ENCODE results near the gene DCUN1D2.

The DCUN1D2 gene

GRCh38 chr13:113420833-113421600 is 69.5 kb downstream of the DCUN1D2 start:
- H3K27me3 ChIP-seq (ENCODE audit: insufficient read depth, poor library complexity, severe bottlenecking): no peaks in the 10 kb centered on the region
- no peak for DNase-seq (ENCODE audit: low read depth in 1 of 2, low spot score in 1 of 2)
- H3K4me3 ChIP-seq (replicated peaks; ENCODE audit: insufficient read depth, low read length): no peak overlapping the region
- H3K27ac ChIP-seq (replicated peaks): no peak overlapping the region
- TF ChIP-seq CTCF (IDR thresholded peaks at IDR 0.05; ENCODE audit: insufficient read depth, low read length) (no peak), GABPA (IDR thresholded peaks at IDR 0.05; ENCODE audit: low read depth) (no peak)

DNA sequence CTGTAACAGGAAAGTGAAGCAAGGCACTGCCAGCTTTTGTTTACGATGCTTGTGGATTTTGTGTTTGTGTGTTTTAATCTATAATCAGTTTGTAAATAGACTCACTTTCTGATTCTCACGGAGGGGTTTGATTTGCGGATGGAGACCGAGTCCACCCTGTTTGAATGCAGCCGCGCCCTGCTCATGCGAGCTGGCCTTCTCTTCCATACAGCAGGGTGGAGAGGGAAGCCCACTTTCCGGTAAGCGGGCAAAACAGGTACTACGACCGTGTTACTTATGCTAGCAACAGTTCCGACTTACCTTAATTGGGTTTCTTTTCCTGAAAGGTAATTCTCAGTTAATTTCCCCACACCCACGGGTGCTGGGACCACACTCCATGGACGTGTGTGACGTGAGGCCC is 70.3 kb downstream of the DCUN1D2 start:
- H3K4me3 ChIP-seq (replicated peaks; ENCODE audit: insufficient read depth, low read length): no peak overlapping the region
- H3K27me3 ChIP-seq (ENCODE audit: insufficient read depth, poor library complexity, severe bottlenecking): no peaks in the 10 kb centered on the region
- TF ChIP-seq POLR2AphosphoS5 (IDR thresholded peaks at IDR 0.05; ENCODE audit: low read depth) (no peak), CTCF (IDR thresholded peaks at IDR 0.05; ENCODE audit: insufficient read depth, low read length) (no peak), GABPA (IDR thresholded peaks at IDR 0.05; ENCODE audit: low read depth) (no peak)
- no peak for DNase-seq (ENCODE audit: low read depth in 1 of 2, low spot score in 1 of 2)
- H3K27ac ChIP-seq (replicated peaks): no peak overlapping the region

DNA sequence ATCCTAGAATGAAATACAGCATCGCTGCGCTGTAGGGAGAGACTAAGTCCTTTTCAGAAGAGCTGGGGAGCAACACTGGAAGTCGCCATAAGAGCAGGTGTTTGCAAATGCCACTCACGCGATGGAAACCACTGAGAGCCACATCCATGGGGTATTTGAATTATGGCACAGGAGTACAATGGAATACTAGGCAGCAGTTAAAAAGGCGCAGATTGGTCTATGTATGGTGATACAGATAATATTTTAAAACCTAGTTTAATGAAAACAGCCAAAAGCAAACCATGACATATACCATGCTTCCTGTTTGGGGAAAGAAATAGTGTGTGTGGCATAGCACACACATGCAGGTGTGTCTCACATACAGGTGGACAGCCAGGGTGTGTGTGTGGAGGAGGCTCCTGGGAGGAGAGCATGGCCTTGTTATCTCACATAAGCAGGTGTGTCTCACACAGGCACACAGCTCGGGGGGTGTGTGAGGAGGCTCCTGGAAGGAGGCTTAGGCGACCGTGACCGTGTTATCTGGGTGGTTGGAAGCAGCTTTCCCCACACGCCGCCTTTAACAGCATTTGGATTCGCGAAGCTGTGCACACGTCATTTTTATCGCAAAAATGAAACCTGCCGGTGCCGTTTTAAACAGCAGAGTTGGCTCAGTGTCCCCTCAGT is 70.8 kb downstream of the DCUN1D2 start:
- Histone ChIP-seq H3K4me3 (replicated peaks; ENCODE audit: insufficient read depth, low read length) (no peak overlapping the region), H3K27ac (replicated peaks) (no peak overlapping the region), H3K27me3 (ENCODE audit: insufficient read depth, poor library complexity, severe bottlenecking) (no peaks in the 10 kb centered on the region)
- DNase-seq (ENCODE audit: low read depth in 1 of 2, low spot score in 1 of 2): no peak
- no peak for TF ChIP-seq REST (IDR thresholded peaks at IDR 0.05; ENCODE audit: insufficient replicate concordance, low read depth)
- TF ChIP-seq POLR2AphosphoS5 (IDR thresholded peaks at IDR 0.05; ENCODE audit: low read depth): no peak
- TF ChIP-seq SPI1 (IDR thresholded peaks at IDR 0.05; ENCODE audit: borderline replicate concordance, low read depth): no peak
- no peak for TF ChIP-seq GABPA (IDR thresholded peaks at IDR 0.05; ENCODE audit: low read depth)
- no peak for TF ChIP-seq CTCF (IDR thresholded peaks at IDR 0.05; ENCODE audit: insufficient read depth, low read length)

- H3K27me3 ChIP-seq (ENCODE audit: insufficient read depth, poor library complexity, severe bottlenecking): no peaks in the 10 kb centered on the region
- TF ChIP-seq REST (IDR thresholded peaks at IDR 0.05; ENCODE audit: insufficient replicate concordance, low read depth) (no peak), POLR2AphosphoS5 (IDR thresholded peaks at IDR 0.05; ENCODE audit: low read depth) (no peak), SPI1 (IDR thresholded peaks at IDR 0.05; ENCODE audit: borderline replicate concordance, low read depth) (no peak), CTCF (IDR thresholded peaks at IDR 0.05; ENCODE audit: insufficient read depth, low read length) (no peak)
- no peak overlapping the region for H3K27ac ChIP-seq (replicated peaks)
- no peak for DNase-seq (ENCODE audit: low read depth in 1 of 2, low spot score in 1 of 2)
- no peak overlapping the region for H3K4me3 ChIP-seq (replicated peaks; ENCODE audit: insufficient read depth, low read length)
These were observed 71.8 kb downstream of the DCUN1D2 start for GRCh38 chr13:113418722-113419049.

Measured in HL-60 (cell line).